ENCODE results near the gene CBFB. TPM values are rescaled to one million over a fixed set of nuclear protein-coding genes. Genes with fewer than 3 reads are reported as not detected.
"Not testable (repeated sequence)": the region's sequence is repeated elsewhere in the genome, so short reads cannot be mapped to it uniquely, and the experiment has no call there.

The CBFB gene
- total RNA-seq, 1 donor from 2014 or later, result 216 TPM

- intact Hi-C loops (cut with micrococcal nuclease), result no loop called here
Observed at GRCh38 chr16:67116388-67117311, 87.7 kb downstream of the CBFB start.

- intact Hi-C loops (cut with micrococcal nuclease), result no loop called here
Observed at GRCh38 chr16:67117716-67118115, 88.8 kb downstream of the CBFB start.

- intact Hi-C loops (cut with micrococcal nuclease), result no loop called here
Observed at GRCh38 chr16:67120025-67120424, 91.1 kb downstream of the CBFB start.

- intact Hi-C loops (cut with micrococcal nuclease), result not testable (repeated sequence)
Observed at GRCh38 chr16:67122799-67123198, 93.8 kb downstream of the CBFB start.

- intact Hi-C loops (cut with micrococcal nuclease), result no loop called here
Observed at GRCh38 chr16:67128417-67128816, 99.5 kb downstream of the CBFB start.

- intact Hi-C loops (cut with micrococcal nuclease), result no loop called here
Observed at GRCh38 chr16:67128887-67129286, 99.9 kb downstream of the CBFB start.

- intact Hi-C loops (cut with micrococcal nuclease), result no loop called here
Observed at GRCh38 chr16:67129422-67129821, 100.5 kb downstream of the CBFB start.

- intact Hi-C loops (cut with micrococcal nuclease), result no loop called here
Observed at GRCh38 chr16:67137605-67138004, 108.7 kb downstream of the CBFB start.

- intact Hi-C loops (cut with micrococcal nuclease), result no loop called here
Observed at GRCh38 chr16:67141391-67141790, 112.4 kb downstream of the CBFB start.

GRCh38 chr16:67142342-67142741 lies 113.4 kb downstream of the CBFB start:
- intact Hi-C loops (cut with micrococcal nuclease), result no loop called here

GRCh38 chr16:67144943-67145342 lies 116.0 kb downstream of the CBFB start:
- intact Hi-C loops (cut with micrococcal nuclease), result no loop called here

- intact Hi-C loops (cut with micrococcal nuclease), result no loop called here
Observed at GRCh38 chr16:67145746-67146145, 116.8 kb downstream of the CBFB start.

GRCh38 chr16:67146523-67147357 lies 117.8 kb downstream of the CBFB start:
- intact Hi-C loops (cut with micrococcal nuclease), result no loop called here

GRCh38 chr16:67147437-67148140 lies 118.6 kb downstream of the CBFB start:
- intact Hi-C loops (cut with micrococcal nuclease), result no loop called here

GRCh38 chr16:67148221-67148620 lies 119.3 kb downstream of the CBFB start:
- intact Hi-C loops (cut with micrococcal nuclease), result no loop called here

- intact Hi-C loops (cut with micrococcal nuclease), result no loop called here
Observed at GRCh38 chr16:67148656-67149275, 119.8 kb downstream of the CBFB start.

- intact Hi-C loops (cut with micrococcal nuclease), result loop anchor here (1.0 to 2.0 kb wide), 2 partner anchors 10 to 41 kb away; partner anchors contain the start of genes FBXL8, PHAF1 and TRADD
Observed at GRCh38 chr16:67149276-67150046, 120.5 kb downstream of the CBFB start.

GRCh38 chr16:67150047-67150832 lies 121.3 kb downstream of the CBFB start:
- intact Hi-C loops (cut with micrococcal nuclease), result loop anchor here (1.0 to 2.0 kb wide), 2 partner anchors 9 to 41 kb away; partner anchors contain the start of genes FBXL8, PHAF1 and TRADD
